GM18870 (cell line): ENCODE results near the gene TRIM39.

ENCODE experiments used
- ATAC-seq: cut with Tn5 transposase; IDR thresholded peaks from one replicate; pipeline ENCODE4 v1.9.1; 2021; ENCODE audit warnings: moderate library complexity; ENCODE audit not compliant: unreplicated experiment

The TRIM39 gene

DNA sequence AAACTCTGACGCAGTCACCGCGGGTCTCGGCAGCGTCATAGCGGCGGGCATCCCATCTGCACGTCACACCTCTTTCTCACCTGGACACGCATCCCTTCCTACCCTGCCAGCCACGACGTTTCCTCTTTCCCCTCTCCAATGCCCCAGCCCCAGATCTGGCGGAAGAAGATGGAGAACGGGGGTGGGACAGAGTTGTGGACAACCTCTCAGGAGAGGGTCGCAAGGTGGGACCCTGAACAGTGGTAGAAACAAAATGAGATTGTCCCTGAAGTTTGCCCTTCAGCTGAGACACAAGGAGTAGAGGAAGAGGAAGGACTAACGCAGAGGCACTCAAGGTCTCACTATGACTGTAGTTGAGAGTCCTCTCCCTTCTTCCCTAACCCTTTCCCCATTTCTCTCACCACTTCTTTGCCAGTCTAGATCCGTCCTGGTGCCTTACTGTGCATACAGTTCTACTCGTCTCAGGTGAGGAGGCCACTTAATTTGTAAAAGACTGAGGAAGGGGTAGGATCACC is 562 bp downstream of the TRIM39 start:
- no peak for ATAC-seq

DNA sequence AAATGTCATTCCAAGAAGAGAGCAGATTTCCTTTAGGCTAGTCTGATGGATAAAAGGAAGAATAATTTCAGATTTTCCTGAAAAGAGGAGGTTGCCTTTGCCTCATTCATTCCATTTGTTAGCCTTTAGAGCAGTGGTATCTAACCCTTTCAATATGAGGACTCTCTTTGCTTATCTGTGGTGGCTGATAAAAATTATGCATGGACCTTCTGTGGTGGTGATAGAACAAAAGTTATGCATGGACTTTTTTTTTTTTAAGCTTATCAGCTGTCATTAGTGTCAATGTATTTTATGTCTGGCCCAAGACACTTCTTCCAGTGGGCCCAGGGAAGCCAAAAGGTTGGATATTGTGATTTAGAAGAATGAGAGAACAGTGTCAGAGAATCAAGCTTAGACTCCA is 1.7 kb downstream of the TRIM39 start:
- no peak for ATAC-seq

DNA sequence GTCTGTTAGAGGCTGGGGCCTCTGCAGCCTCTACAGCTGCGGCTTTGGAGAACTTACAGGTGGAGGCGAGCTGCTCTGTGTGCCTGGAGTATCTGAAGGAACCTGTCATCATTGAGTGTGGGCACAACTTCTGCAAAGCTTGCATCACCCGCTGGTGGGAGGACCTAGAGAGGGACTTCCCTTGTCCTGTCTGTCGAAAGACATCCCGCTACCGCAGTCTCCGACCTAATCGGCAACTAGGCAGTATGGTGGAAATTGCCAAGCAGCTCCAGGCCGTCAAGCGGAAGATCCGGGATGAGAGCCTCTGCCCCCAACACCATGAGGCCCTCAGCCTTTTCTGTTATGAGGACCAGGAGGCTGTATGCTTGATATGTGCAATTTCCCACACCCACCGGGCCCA is 2.6 kb downstream of the TRIM39 start:
- no peak for ATAC-seq

DNA sequence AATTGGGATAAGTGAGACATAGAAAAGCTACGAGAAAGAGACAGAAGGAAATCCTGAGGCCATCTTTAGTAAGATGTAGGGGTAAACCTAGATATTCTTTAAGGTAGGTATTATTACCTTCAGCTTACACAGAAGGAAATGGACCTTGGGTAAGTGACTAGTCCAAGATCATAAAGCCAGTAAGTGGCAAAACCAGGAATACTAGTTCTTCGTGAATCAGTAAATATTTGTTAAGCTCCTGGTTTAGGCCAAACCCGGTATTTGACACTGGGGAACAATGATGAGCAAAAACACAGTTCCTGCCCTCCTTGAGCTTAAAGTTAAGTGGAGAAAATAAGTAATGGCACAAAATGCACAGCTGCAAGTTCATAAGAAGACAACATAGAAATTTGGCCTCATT is 5.3 kb downstream of the TRIM39 start:
- no peak for ATAC-seq

DNA sequence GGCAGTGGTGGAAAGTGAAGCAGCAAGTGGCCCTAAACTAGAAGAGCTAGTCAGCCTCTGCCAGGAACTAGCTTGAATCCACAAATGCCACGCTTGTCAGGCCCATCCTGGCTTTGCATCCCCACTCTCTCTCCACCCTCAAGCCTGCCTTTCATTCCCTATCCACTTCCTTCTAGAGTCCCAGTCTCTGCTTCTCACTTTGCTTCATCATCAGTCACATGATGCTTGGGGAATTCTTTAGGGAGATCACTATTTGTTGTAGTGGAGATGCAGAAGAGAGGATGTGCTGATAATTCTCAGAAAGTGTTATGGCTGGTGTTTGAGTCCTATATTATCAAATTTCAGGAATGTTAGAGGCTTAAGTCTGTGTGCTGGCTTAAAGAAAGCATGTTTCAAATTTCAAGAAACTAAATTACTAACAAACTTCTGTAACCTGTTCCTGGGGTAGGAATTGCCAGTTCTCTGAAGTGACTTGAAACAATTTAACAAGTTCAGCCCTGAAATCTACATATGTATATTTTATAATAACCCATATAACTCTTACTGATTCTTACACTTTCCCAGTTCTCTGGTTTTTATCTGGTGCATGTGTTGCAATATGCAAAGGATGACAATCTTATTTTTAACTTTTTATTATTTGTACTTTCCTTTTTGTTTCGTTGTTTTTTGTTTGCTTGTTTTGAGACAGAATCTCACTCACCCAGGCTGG is 7.5 kb downstream of the TRIM39 start:
- no peak for ATAC-seq

DNA sequence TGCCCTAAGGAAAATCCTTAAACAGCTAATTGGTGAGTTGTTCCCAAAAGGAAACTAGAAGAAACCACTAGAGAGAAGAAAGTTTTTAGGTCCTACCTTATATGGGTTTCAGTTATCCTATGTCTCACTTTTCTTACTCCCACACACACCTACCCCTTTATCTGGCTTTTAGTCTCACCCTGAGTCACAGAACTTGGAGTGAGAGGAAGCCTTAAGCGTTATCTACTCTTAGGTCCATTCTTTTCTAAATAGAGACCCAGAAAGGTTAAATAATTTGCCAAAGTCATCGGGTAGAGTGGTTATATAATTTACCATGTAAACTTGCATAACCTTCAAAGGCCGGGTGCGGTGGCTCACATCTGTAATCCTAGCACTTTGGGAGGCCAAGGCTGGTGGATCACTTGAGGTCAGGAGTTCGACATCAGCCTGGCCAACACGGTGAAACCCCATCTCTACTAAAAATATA is 13.9 kb downstream of the TRIM39 start:
- no peak for ATAC-seq

DNA sequence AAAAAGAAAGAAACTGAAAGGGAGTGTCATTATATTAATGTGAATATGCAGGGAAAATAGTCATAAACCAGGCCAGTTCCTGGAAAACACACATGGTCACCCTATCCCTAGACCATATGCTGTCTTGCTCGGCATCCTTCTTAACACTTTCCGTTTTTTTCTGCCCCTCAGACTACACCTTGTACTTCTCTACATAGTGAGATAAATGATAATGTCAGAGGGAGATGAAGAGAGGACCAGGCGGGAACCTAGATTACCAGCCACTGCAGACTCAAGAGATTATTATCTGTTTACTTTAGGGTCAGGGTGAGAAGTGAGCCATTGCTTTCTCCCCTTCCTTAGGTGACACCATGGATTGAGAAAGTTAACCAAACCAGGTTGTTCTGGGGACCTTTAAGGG is 14.5 kb downstream of the TRIM39 start:
- ATAC-seq = no peak

DNA sequence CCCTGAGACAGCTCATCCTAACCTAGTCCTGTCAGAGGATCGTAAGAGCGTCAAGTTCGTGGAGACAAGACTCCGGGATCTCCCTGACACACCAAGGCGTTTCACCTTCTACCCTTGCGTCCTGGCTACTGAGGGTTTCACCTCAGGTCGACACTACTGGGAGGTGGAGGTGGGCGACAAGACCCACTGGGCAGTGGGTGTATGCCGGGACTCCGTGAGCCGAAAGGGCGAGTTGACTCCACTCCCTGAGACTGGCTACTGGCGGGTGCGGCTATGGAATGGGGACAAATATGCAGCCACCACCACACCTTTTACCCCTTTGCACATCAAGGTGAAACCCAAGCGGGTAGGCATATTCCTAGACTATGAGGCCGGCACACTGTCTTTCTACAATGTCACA is 15.0 kb downstream of the TRIM39 start:
- ATAC-seq = no peak

DNA sequence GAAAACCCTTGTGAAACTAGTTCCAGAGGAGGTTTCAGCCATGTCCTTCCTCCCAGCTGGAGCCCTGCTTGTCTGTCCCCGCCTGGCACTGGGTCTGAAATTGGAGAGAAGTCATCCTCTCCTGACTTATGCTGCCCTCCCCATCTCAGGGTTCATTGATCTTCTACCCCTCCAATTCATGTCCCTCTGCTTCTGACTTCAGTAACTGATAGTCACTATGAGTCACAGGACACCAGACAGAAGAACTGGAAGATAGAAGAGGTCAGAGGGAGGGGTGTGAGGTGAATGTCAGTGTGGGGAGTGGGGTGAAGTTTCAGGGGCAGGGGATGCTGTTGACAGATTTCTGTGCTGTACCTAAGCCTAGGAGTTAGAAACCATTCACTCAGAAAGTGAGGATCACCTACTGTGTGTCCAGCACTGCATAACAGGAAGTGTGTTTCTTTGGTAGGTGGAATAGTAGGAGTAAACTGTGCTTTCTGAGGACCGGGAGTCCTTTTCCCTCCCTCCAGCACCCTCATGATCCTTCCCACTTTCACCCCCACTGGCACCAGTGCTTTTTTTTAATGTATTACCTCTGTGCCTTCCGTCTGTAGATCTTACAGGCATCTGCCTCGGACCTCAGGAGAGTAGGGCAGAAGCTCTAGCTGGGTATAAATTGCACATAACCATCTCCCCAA is 17.6 kb downstream of the TRIM39 start:
- no peak for ATAC-seq

DNA sequence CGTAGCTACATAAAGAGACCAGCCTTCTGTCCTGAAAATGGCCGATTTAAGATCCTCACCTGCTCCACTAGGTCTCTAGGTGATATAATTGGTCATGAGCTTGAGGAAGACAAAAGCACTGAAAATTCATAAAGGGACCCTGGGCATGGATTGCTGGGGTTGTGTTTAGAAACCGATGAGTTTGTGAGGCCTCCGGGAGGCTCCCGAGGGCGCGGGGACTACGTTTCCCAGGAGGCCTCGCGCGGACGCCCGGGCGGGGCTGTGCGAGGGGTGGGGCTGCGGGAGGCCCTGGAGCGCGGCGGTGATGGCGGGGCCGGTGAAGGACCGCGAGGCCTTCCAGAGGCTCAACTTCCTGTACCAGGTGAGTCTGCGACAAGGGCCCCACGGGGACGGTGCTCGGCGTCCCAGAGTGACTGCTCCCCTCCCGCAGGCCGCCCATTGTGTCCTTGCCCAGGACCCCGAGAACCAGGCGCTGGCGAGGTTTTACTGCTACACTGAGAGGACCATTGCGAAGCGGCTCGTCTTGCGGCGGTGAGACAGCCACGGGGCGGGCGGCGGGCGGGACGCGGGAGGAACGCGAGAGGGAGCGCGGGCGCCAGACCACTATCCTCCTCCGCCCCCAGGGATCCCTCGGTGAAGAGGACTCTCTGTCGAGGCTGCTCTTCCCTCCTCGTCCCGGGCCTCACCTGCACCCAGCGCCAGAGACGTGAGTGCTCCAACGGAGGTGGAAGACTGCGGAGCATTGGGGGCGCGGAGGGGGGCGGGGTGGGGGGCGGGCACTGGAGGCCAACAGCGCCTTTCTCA is 18.3 kb downstream of the TRIM39 start, which contains the start of gene RPP21:
Gene RPP21 (plus strand): TSS at position 289 of the 804 bp plus-strand sequence. CDS start 16 bp downstream, at position 305.
- no peak for ATAC-seq

DNA sequence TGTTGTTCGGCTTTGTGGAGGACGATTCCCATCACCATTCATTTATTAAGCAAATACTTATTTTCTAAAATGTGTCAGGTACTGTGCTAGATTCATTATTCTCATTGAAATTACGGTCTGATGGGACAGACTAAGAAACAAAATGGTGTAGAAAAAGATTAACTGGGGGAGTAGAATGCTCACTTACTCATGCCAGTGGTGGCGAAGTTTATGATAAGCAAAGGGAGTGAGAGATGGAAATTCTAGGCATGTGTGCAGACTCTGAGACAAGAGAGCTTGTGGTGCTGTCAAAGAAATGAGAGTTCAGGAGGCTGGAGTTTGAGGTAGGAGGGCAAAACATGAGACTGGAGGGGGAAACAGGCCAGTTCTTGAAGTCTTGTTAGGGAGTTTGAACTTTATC is 19.1 kb downstream of the TRIM39 start:
- no peak for ATAC-seq

DNA sequence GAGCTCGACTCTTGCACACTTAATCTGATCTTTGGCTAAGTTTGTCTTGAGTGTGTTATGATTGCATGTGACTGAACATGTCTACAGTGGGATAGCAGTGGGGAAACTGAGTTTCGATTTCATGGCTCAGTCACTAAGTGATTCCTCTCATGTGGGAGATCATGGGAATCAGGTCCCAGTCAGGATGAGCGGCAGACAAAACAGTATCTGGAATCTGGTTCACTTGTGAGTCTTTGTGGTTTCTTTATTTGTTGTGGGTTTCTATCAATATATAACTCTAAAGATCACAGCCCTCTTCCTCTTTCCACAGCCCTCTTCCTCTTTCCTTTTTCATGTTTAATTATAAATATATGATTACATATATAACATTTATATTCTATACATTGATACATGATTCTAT is 22.2 kb downstream of the TRIM39 start:
- ATAC-seq = no peak

DNA sequence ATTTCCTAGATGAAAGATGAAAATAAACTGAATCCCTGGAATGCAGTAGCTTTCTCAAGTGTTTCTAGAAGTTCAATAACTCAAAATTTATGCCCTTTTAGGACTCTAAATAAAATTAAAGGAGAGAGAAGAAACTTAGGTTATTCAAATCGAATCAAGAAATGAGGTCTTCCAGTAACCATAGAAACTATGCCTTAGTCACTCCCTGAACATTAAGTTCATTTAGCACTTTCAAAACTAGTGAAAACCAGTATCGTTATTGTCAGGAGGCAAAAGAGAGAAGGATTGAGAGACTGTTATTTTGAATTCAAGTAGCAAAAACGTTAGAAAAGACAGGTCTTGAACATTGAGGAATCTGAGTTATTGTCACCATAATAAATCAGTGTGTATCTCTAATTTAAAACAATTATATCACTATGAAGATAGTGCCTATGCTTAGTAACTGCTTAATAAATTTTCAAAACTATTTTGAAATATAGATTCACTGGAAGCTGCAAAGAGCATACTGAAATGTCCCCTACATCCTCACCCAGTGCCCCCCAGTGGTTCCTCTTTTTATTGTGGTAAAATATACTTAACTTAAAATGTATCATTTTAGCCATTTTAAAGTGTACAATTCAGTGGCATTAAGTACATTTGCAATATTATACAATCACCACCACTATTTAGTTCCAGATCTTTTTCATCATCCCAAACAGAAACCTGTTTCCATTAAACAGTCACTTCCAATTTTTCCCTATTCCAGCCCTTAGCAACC is 22.9 kb downstream of the TRIM39 start:
- no peak for ATAC-seq

DNA sequence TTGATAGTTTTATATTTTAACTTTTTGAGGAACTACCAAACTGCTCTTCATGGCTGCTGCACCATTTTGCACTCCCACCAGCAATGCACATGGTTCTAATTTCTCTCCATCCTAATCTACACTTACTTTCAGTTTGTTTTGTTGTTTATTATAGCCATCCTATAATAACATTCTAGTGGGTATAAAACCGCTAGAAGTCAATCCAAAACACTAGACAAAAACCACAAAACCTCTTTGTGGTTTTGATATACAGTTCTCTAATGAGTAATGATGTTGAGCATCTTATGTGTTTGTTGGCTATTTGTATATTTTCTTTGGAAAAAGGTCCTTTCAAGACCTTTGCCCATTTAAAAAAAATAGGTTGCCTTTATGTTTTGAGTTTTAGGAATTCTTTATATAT is 23.8 kb downstream of the TRIM39 start:
- ATAC-seq = no peak

DNA sequence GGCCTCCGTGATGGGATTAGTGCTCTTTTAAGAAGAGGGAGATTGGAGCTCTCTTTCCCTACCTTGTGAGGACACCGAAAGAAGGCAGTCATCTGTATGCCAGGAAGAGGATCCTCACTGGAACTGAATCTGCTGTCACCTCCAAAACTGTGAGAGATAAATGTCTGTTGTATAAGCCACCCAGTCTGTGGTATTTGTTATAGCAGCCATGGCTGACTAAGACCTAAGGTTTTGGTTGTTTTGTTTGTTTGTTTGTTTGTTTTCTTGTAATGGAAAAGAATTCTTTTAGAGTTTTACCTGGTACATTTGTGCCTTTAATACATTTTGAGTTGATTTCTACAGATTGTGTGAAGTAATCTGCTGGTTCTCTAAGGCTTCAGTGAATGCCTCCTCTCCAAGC is 25.8 kb downstream of the TRIM39 start:
- ATAC-seq = no peak

DNA sequence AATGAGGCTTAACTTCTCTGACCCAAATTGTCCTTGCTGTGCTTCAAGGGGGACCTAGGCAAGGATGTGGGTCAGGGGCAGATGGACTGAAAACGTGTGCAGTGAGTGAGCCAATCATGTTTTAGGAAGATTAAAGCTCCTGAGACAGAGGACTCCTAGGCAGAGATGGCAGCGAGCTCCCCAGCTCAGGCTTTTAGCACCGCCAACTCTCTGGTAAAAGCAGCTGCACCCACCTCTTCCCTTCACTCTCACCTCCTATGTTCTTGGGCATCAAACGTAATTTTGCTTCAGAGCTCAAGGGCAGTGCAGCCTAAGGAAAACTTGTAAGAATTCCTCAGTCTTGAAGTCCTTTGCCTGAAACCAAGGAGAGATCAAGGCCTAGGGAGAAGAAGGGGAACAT is 28.6 kb downstream of the TRIM39 start:
- no peak for ATAC-seq

DNA sequence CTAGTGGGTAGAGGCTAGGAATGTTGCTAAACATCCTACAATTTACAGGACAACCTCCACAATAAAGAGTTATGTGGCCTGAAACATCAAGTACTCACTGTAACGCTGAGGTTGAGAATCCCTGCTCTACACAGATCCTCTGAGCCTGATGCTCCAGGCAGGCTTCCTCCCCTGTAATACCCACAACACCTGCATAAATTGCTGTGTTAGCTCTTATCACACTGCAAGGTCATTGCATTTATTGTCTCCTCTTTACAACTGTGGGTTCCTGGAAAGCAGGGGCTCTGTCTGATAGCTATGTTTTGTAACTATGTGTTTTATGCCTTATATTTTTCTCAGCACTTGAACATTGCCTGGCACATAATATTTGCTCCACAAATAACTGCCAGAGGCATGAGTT is 29.8 kb downstream of the TRIM39 start:
- ATAC-seq = no peak

DNA sequence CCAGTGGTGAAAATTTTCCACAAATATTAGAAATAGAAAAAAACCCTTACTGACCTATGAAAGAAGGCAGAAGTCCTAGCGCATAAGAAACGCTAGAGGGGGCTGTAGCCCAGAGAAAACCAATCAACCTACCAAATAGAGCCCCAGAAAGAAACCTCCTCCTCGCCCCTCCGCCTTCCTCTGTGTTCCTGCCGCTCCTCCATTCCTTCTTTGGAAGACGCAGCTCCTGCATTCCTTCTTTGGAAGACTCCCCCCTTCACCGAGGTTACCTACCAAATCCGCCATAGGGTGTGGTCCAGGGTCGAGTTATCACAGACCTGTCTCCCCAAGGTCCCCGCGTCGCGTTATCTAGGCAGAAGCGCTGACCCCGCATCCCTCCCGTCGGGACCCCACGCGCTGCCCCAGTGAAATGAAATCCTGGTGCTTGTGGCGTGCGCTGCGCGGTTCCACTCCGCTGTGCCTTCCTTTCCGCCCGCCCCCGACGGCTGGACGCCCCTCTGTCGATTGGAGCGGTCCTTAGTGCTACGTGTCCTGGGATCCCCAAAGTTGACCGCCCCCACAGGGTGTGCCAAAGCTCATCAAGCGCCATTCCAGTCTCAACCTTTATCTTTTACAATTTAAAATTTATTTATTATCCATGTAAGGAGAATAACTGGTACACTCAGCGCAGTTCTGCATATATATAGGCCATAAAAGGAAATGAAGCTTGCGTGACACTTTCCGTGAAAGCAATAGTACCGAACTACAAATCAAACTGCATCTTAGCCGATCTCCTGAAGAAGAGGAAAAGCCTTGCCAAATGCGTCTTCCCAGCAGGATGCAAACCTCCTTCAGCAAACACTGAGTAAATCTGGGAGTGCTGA is 31.2 kb downstream of the TRIM39 start:
- no peak for ATAC-seq

DNA sequence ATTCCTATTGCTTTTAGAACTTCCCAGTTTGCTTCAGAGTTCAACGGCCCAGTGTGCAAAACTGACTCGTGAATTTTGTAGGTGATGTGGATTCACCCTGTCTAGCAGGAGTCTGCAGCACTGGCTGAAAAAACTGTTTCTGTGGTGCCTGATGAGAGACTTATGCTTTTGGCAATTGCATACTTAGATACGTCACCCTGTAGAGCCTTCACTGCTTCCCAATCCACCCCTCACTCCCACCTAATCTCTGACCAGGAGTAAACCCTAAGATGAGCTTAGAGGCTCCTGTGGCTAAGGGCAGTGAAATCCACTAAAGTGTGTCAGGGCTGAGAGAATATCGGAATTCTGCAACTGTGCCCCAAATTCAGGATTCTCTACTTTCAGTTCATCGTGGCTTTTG is 32.5 kb downstream of the TRIM39 start:
- no peak for ATAC-seq

DNA sequence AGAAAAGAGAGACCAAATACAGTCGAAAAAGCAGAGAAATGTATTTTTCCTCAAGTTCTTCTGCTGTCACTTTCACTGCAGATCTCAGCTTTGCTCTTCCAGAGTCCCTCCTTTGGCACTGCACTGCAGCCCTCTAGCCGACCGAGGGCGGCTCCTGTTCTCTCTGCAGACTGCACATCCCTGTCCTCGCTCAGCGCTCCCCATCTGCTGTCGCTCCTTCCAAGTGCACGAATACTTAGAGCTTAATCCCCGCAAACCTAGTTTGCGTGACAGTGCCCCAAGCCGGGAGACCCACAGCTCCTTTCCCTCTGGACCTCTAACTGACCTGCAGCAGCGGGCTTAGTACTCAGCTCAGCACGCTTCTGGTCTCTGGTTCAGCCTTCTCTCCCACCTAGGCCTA is 33.4 kb downstream of the TRIM39 start:
- ATAC-seq = no peak
